IMR-90 (cell line): ENCODE data around the gene UBL4A. TPM values are rescaled to one million over a fixed set of nuclear protein-coding genes. Genes with fewer than 3 reads are reported as not detected.

Experiments used
- ATAC-seq: fragments of 200-7000 bp; cut with Tn5 transposase; 2 replicates; pipeline ENCODE4 v1.9.1; 2020; ENCODE audit warnings: low read depth, mild to moderate bottlenecking, moderate library complexity
- BruUV-seq: library from RNA; stranded (reverse); fragments of 400-500 nt; replicated peaks from 2 replicates; lab custom pipeline; 2021; lab: Mats Ljungman, UMichigan
- CTCF ChIA-PET: fragments of 300-600 bp; formaldehyde crosslinking; extraction: SDS; loops from one replicate; lab custom pipeline; 2021; ENCODE audit warnings: antibody characterized with exemption; lab: Yijun Ruan, JAX
- POLR2A ChIA-PET: fragments of 300-600 bp; sonication (Branson Sonifier 250); formaldehyde crosslinking; loops from one replicate; lab custom pipeline; 2022; ENCODE audit warnings: antibody characterized with exemption; ENCODE audit not compliant: unreplicated experiment; lab: Charles Lee
- DNase-seq: peaks from one replicate; pipeline ENCODE4 v3.0.0; 2013
- H2AFZ ChIP-seq: replicated peaks from 2 replicates; pipeline ENCODE3; 2013; ENCODE audit warnings: low read length, mild to moderate bottlenecking; ENCODE audit not compliant: poor library complexity
- H2AK5ac ChIP-seq: 2 replicates; pipeline ENCODE4 v1.6.1; 2013; ENCODE audit warnings: low read depth, low read length, inconsistent platforms
- H2AK9ac ChIP-seq: replicated peaks from 2 replicates; pipeline ENCODE3; 2013; ENCODE audit warnings: mild to moderate bottlenecking, low read depth, low read length, moderate library complexity; ENCODE audit not compliant: poor library complexity
- H2BK120ac ChIP-seq: 2 replicates; pipeline ENCODE4 v1.6.1; 2013; ENCODE audit warnings: low read depth, low read length, inconsistent platforms
- H2BK15ac ChIP-seq: 3 replicates; pipeline ENCODE4 v1.6.1; 2013; ENCODE audit warnings: low read depth, low read length, inconsistent platforms
- H2BK20ac ChIP-seq: 2 replicates; pipeline ENCODE4 v1.6.1; 2013; ENCODE audit warnings: low read depth, mild to moderate bottlenecking, inconsistent platforms, low read length, moderate library complexity
- H2BK5ac ChIP-seq: 2 replicates; pipeline ENCODE4 v1.6.1; 2013; ENCODE audit warnings: mild to moderate bottlenecking, low read depth, low read length, inconsistent platforms; ENCODE audit not compliant: poor library complexity, severe bottlenecking
- H3K14ac ChIP-seq: replicated peaks from 2 replicates; pipeline ENCODE4 v1.6.1; 2013; ENCODE audit warnings: low read depth, low read length, inconsistent platforms
- H3K18ac ChIP-seq: 2 replicates; pipeline ENCODE4 v1.6.1; 2013; ENCODE audit warnings: low read depth, low read length, control low read depth
- H3K23ac ChIP-seq: 2 replicates; pipeline ENCODE4 v1.6.1; 2013; ENCODE audit warnings: low read depth, low read length, inconsistent platforms
- H3K27ac ChIP-seq: 2 replicates; pipeline ENCODE4 v1.5.1; 2013; ENCODE audit warnings: mild to moderate bottlenecking, control low read depth, low read length; ENCODE audit not compliant: insufficient read depth
- H3K27me3 ChIP-seq: 2 replicates; pipeline ENCODE4 v1.6.1; 2013; ENCODE audit warnings: low read length; ENCODE audit not compliant: control insufficient read depth, insufficient read depth
- H3K36me3 ChIP-seq: 2 replicates; pipeline ENCODE4 v1.6.1; 2013; ENCODE audit warnings: low read length, mixed read lengths; ENCODE audit not compliant: control insufficient read depth, insufficient read depth
- H3K4ac ChIP-seq: 2 replicates; pipeline ENCODE4 v1.6.1; 2013; ENCODE audit warnings: low read depth, low read length, inconsistent platforms
- H3K4me1 ChIP-seq: 2 replicates; pipeline ENCODE4 v1.6.1; 2013; ENCODE audit warnings: low read length, mixed read lengths; ENCODE audit not compliant: control insufficient read depth, insufficient read depth
- H3K4me2 ChIP-seq: 2 replicates; pipeline ENCODE4 v1.6.1; 2013; ENCODE audit warnings: low read depth, mild to moderate bottlenecking, control low read depth, low read length, moderate library complexity
- H3K4me3 ChIP-seq: 2 replicates; pipeline ENCODE4 v1.5.1; 2013; ENCODE audit warnings: low read depth, mild to moderate bottlenecking, control low read depth, low read length, moderate library complexity; ENCODE audit not compliant: insufficient read depth
- H3K56ac ChIP-seq: 2 replicates; pipeline ENCODE4 v1.6.1; 2013; ENCODE audit warnings: low read length, inconsistent platforms; ENCODE audit not compliant: insufficient read depth; ENCODE audit errors: extremely low read depth
- H3K79me1 ChIP-seq, 2 experiments: 2 replicates each; pipeline ENCODE4 v1.6.1; 2013; ENCODE audit warnings: low read length in 2 of 2, inconsistent platforms in 1 of 2, low read depth in 1 of 2
- H3K9ac ChIP-seq: 2 replicates; pipeline ENCODE4 v1.6.1; 2013; ENCODE audit warnings: low read depth, low read length, control low read depth
- H3K9me1 ChIP-seq: 2 replicates; pipeline ENCODE4 v1.6.1; 2013; ENCODE audit warnings: low read length, inconsistent platforms; ENCODE audit not compliant: insufficient read depth
- H3K9me3 ChIP-seq: 2 replicates; pipeline ENCODE4 v1.6.1; 2013; ENCODE audit warnings: low read length; ENCODE audit not compliant: control insufficient read depth, insufficient read depth
- H4K20me1 ChIP-seq: 2 replicates; pipeline ENCODE4 v1.6.1; 2013; ENCODE audit warnings: low read length, inconsistent platforms; ENCODE audit not compliant: insufficient read depth
- H4K5ac ChIP-seq: 2 replicates; pipeline ENCODE4 v1.6.1; 2013; ENCODE audit warnings: mild to moderate bottlenecking, low read depth, low read length, control low read depth
- H4K8ac ChIP-seq, 2 experiments: 2 replicates each; pipeline ENCODE4 v1.6.1; 2013; ENCODE audit warnings: low read depth in 2 of 2, low read length in 2 of 2, control low read depth in 1 of 2, inconsistent platforms in 1 of 2
- H4K91ac ChIP-seq: 2 replicates; pipeline ENCODE4 v1.6.1; 2013; ENCODE audit warnings: low read depth, low read length, inconsistent platforms; ENCODE audit not compliant: insufficient read depth
- BHLHE40 ChIP-seq: fragments of 150-350 bp; IDR thresholded peaks from 2 replicates; pipeline ENCODE4 v1.6.1; 2016; ENCODE audit warnings: mild to moderate bottlenecking, low read depth, low read length
- CEBPB ChIP-seq: IDR thresholded peaks from 2 replicates; pipeline ENCODE4 v1.6.1; 2012; ENCODE audit warnings: low read depth, low read length, improper control_type of control experiment
- FOS ChIP-seq: fragments of 150-350 bp; IDR thresholded peaks from 2 replicates; pipeline ENCODE4 v1.6.1; 2016; ENCODE audit warnings: low read depth, low read length
- MAZ ChIP-seq: IDR thresholded peaks from 2 replicates; pipeline ENCODE4 v1.6.1; 2012; ENCODE audit warnings: low read depth, mild to moderate bottlenecking, low read length, improper control_type of control experiment, moderate library complexity, borderline replicate concordance
- MXI1 ChIP-seq: IDR thresholded peaks from 2 replicates; pipeline ENCODE4 v1.6.1; 2012; ENCODE audit warnings: low read depth, mild to moderate bottlenecking, low read length, moderate library complexity, borderline replicate concordance
- NFE2L2 ChIP-seq: fragments of 150-350 bp; IDR thresholded peaks from 2 replicates; pipeline ENCODE4 v1.6.1; 2016; ENCODE audit warnings: low read depth, mild to moderate bottlenecking, low read length
- RAD21 ChIP-seq: IDR thresholded peaks from 2 replicates; pipeline ENCODE4 v1.6.1; 2012; ENCODE audit warnings: low read length, improper control_type of control experiment
- RCOR1 ChIP-seq: IDR thresholded peaks from 2 replicates; pipeline ENCODE4 v1.6.1; 2012; ENCODE audit warnings: mild to moderate bottlenecking, low read length, improper control_type of control experiment; ENCODE audit not compliant: insufficient replicate concordance
- WGBS, 2 experiments: methylation state at CpG; one replicate each; pipeline versions ENCODE4 v1.1.5 to v1.1.7; 2013; ENCODE audit warnings: missing lambda C conversion rate in 2 of 2; ENCODE audit not compliant: insufficient read length in 1 of 2; ENCODE audit errors: extremely low coverage in 2 of 2; 5-methylcytosine and 5-hydroxymethylcytosine counted together
- dilution Hi-C: fragments of 300-500 bp; cut with HindIII; formaldehyde crosslinking; loops from one replicate; pipeline ENCODE4 v1.14.3; 2018; ENCODE audit warnings: low sequenced_read_pairs; ENCODE audit not compliant: unreplicated experiment
- in situ Hi-C: fragments of 300-500 bp; cut with MboI; formaldehyde crosslinking; loops from 3 replicates; pipeline ENCODE4 v1.14.3; 2019; ENCODE audit warnings: low sequenced_read_pairs, inconsistent platforms, mixed read lengths
- intact Hi-C: fragments of 100-400 bp; cut with micrococcal nuclease; formaldehyde crosslinking; loops from 2 replicates; pipeline ENCODE4 v1.10.0; 2022
- polyA plus RNA-seq, 3 experiments: library from polyadenylated mRNA; depleted of rRNA; stranded (reverse); fragments of >200 nt; gene quantifications; 2 replicates each; pipeline ENCODE4 v1.2.3, GENCODE V29; 2012; ENCODE audit warnings: low replicate concordance in 1 of 3
- total RNA-seq: library from RNA; depleted of rRNA; stranded (reverse); fragments of >200 nt; gene quantifications from 2 replicates; pipeline ENCODE4 v1.2.3, GENCODE V29; 2012
- TF ChIP-seq, protein P1 (sequence below): fragments of 150-350 bp; IDR thresholded peaks from 2 replicates; pipeline ENCODE4 v1.6.1; 2016; ENCODE audit warnings: low read depth, mild to moderate bottlenecking, low read length, moderate library complexity, borderline replicate concordance
- TF ChIP-seq, protein P2 (sequence below): conservative IDR thresholded peaks from 2 replicates; pipeline ENCODE4 v1.5.1; 2012; ENCODE audit warnings: mild to moderate bottlenecking, low read depth, low read length, improper control_type of control experiment

UBL4A gene
- total and polyA plus RNA-seq, 2 of the 4 experiments (the other 2 are of a cell fraction) = 24.6 to 28.3 TPM

GRCh38 chrX:154490021-154490413, 3.6 kb upstream of the UBL4A start (continued):
- TF ChIP-seq MXI1 (no peak), RAD21 (no peak), FOS (no peak), NFE2L2 (no peak)
- TF ChIP-seq, protein P1, sequence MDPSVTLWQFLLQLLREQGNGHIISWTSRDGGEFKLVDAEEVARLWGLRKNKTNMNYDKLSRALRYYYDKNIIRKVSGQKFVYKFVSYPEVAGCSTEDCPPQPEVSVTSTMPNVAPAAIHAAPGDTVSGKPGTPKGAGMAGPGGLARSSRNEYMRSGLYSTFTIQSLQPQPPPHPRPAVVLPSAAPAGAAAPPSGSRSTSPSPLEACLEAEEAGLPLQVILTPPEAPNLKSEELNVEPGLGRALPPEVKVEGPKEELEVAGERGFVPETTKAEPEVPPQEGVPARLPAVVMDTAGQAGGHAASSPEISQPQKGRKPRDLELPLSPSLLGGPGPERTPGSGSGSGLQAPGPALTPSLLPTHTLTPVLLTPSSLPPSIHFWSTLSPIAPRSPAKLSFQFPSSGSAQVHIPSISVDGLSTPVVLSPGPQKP = no peak

GRCh38 chrX:154489182-154489581, 2.8 kb upstream of the UBL4A start:
- no peak overlapping the region for H2BK5ac ChIP-seq
- DNase-seq = no peak
- BruUV-seq = no TSS peak
- H2BK15ac ChIP-seq = no peak overlapping the region
- no peak overlapping the region for H3K4me3 ChIP-seq
- no peak overlapping the region for H2AFZ ChIP-seq
- H3K27me3 ChIP-seq = no peaks in the 10 kb centered on the region
- ChIA-PET CTCF (no interaction called here), POLR2A (no interaction called here)
- in situ Hi-C loops (no loop called here), intact Hi-C loops (no loop called here), dilution Hi-C loops (no loop called here)
- no peak overlapping the region for H3K18ac ChIP-seq
- H3K4me2 ChIP-seq = peak overlapping the region; percentile 89; the same call in 1 of the 2 replicates
- no peak overlapping the region for H3K14ac ChIP-seq
- peaks cover 8% of the 10 kb centered on the region; the same call in 1 of the 2 replicates for H3K9me1 ChIP-seq
- no peak overlapping the region for H2AK9ac ChIP-seq
- H3K4me1 ChIP-seq = peaks cover 4% of the 10 kb centered on the region; the same call in 1 of the 2 replicates
- no peak overlapping the region for H3K27ac ChIP-seq
- no peak overlapping the region for H4K91ac ChIP-seq
- H4K5ac ChIP-seq = no peak overlapping the region
- ATAC-seq = no peak
- H3K4ac ChIP-seq = peak overlapping the region; percentile 85; the same call in 1 of the 2 replicates
- H3K9ac ChIP-seq = no peak overlapping the region
- no peak overlapping the region; the same call in 1 of the 2 replicates for H3K23ac ChIP-seq
- H2AK5ac ChIP-seq = 0 out of 2 replicates have a peak overlapping the region, but pooled peaks have one; percentile 66
- no peak overlapping the region for H2BK120ac ChIP-seq
- WGBS, 2 experiments = 100% methylated on average over 1 of the region's 4 CpGs; no CpG with 5 or more reads in 1 of the 2 experiments
- H4K20me1 ChIP-seq = peaks cover 4% of the 10 kb centered on the region; the same call in 1 of the 2 replicates
- no peak overlapping the region for H3K56ac ChIP-seq
- H3K36me3 ChIP-seq = peaks cover 12% of the 10 kb centered on the region; the same call in 1 of the 2 replicates
- peaks cover 3 to 38% of the 10 kb centered on the region in 2 experiments; a peak in 3 of 4 replicates for H3K79me1 ChIP-seq
- no peaks in the 10 kb centered on the region for H3K9me3 ChIP-seq
- H4K8ac ChIP-seq = no peak overlapping the region
- no peak overlapping the region for H2BK20ac ChIP-seq
- TF ChIP-seq NFE2L2 (no peak), BHLHE40 (no peak), RAD21 (no peak), CEBPB (no peak), MAZ (no peak), RCOR1 (no peak), FOS (no peak)
- TF ChIP-seq, protein P1 = no peak
- TF ChIP-seq, protein P2, sequence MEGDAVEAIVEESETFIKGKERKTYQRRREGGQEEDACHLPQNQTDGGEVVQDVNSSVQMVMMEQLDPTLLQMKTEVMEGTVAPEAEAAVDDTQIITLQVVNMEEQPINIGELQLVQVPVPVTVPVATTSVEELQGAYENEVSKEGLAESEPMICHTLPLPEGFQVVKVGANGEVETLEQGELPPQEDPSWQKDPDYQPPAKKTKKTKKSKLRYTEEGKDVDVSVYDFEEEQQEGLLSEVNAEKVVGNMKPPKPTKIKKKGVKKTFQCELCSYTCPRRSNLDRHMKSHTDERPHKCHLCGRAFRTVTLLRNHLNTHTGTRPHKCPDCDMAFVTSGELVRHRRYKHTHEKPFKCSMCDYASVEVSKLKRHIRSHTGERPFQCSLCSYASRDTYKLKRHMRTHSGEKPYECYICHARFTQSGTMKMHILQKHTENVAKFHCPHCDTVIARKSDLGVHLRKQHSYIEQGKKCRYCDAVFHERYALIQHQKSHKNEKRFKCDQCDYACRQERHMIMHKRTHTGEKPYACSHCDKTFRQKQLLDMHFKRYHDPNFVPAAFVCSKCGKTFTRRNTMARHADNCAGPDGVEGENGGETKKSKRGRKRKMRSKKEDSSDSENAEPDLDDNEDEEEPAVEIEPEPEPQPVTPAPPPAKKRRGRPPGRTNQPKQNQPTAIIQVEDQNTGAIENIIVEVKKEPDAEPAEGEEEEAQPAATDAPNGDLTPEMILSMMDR = no peak
